Caco-2 (cell line): Measurements from ENCODE around the gene OR6Y1. TPM values are rescaled to one million over a fixed set of nuclear protein-coding genes. Genes with fewer than 3 reads are reported as not detected.

Experiments used
- BruUV-seq: library from RNA; stranded (reverse); fragments of 400-500 nt; replicated peaks from 2 replicates; lab custom pipeline; 2021; lab: Mats Ljungman, UMichigan
- CTCF ChIA-PET: fragments of 300-600 bp; sonication (Branson Sonifier 250); formaldehyde crosslinking; loops from one replicate; lab custom pipeline; 2022; ENCODE audit warnings: antibody characterized with exemption; lab: Charles Lee
- POLR2A ChIA-PET: fragments of 300-600 bp; sonication (Branson Sonifier 250); formaldehyde crosslinking; loops from one replicate; lab custom pipeline; 2022; ENCODE audit warnings: antibody characterized with exemption; lab: Charles Lee
- DNase-seq, 2 experiments: peaks; one replicate each; pipeline versions ENCODE4 v3.0.0 to v3.0.0-alpha.2; 2020 to 2022
- H3K27me3 ChIP-seq: replicated peaks from 2 replicates; pipeline ENCODE4 v1.6.0; 2011; ENCODE audit warnings: low read length; ENCODE audit not compliant: control insufficient read depth, insufficient read depth
- H3K36me3 ChIP-seq: 2 replicates; pipeline ENCODE4 v1.5.1; 2011; ENCODE audit warnings: low read length; ENCODE audit not compliant: control insufficient read depth, insufficient read depth
- H3K4me1 ChIP-seq: fragments of 250-450 bp; sonication (Bioruptor Pico); 2 replicates; pipeline ENCODE4 v1.5.1; 2020; ENCODE audit warnings: mild to moderate bottlenecking
- H3K4me3 ChIP-seq: 2 replicates; pipeline ENCODE4 v1.5.1; 2011; ENCODE audit warnings: low read depth, mild to moderate bottlenecking, control low read depth, low read length
- H3K9me3 ChIP-seq: fragments of 250-450 bp; sonication (Bioruptor Pico); 2 replicates; pipeline ENCODE4 v1.5.1; 2020; ENCODE audit warnings: mild to moderate bottlenecking, moderate library complexity
- H3K27ac Mint-ChIP-seq: one replicate; pipeline ENCODE4 v1.8.0; 2022; ENCODE audit warnings: mixed read lengths; ENCODE audit not compliant: unreplicated experiment
- H3K27me3 Mint-ChIP-seq: one replicate; pipeline ENCODE4 v1.8.0; 2022; ENCODE audit warnings: mixed read lengths; ENCODE audit not compliant: insufficient read depth, unreplicated experiment
- H3K36me3 Mint-ChIP-seq: one replicate; pipeline ENCODE4 v1.8.0; 2022; ENCODE audit warnings: mild to moderate bottlenecking, mixed read lengths; ENCODE audit not compliant: insufficient read depth, unreplicated experiment
- H3K4me1 Mint-ChIP-seq: one replicate; pipeline ENCODE4 v1.8.0; 2022; ENCODE audit warnings: low read depth, mixed read lengths; ENCODE audit not compliant: unreplicated experiment
- H3K4me3 Mint-ChIP-seq: one replicate; pipeline ENCODE4 v1.8.0; 2022; ENCODE audit warnings: mild to moderate bottlenecking, moderate library complexity, mixed read lengths; ENCODE audit not compliant: unreplicated experiment
- H3K9me3 Mint-ChIP-seq: one replicate; pipeline ENCODE4 v1.8.0; 2022; ENCODE audit warnings: mixed read lengths; ENCODE audit not compliant: unreplicated experiment
- CTCF ChIP-seq, 2 experiments: fragments of 200-600 bp in 1 of 2; IDR thresholded peaks; 1 replicate in 1 of 2; 2 replicates in 1 of 2; pipeline versions ENCODE4 v1.5.1 to v1.8.0; 2011 to 2022; ENCODE audit warnings: antibody characterized with exemption in 1 of 2, control low read depth in 1 of 2, inconsistent platforms in 1 of 2, low read depth in 1 of 2, low read length in 1 of 2, mild to moderate bottlenecking in 1 of 2, moderate library complexity in 1 of 2; ENCODE audit not compliant: insufficient read depth in 1 of 2, severe bottlenecking in 1 of 2, unreplicated experiment in 1 of 2
- intact Hi-C: fragments of 100-400 bp; cut with micrococcal nuclease; formaldehyde crosslinking; loops from one replicate; pipeline ENCODE4 v1.10.0; 2022; ENCODE audit not compliant: unreplicated experiment
- total RNA-seq: library from RNA; stranded (reverse); gene quantifications from 2 replicates; pipeline ENCODE4 v1.2.3, GENCODE V29; 2022

OR6Y1 gene
- total RNA-seq, 1 experiment from 2014 or later: not detected

- Histone ChIP-seq H3K36me3 (no peaks in the 10 kb centered on the region), H3K4me3 (no peak overlapping the region), H3K4me1 (no peaks in the 10 kb centered on the region), H3K27me3 (no peaks in the 10 kb centered on the region), H3K9me3 (no peaks in the 10 kb centered on the region)
- intact Hi-C loops: no loop called here
- POLR2A ChIA-PET: no interaction called here
- CTCF ChIA-PET: no interaction called here
- Mint-ChIP-seq H3K4me3 (no peak overlapping the region), H3K36me3 (no peaks in the 10 kb centered on the region), H3K27me3 (no peaks in the 10 kb centered on the region), H3K27ac (no peak overlapping the region), H3K9me3 (no peaks in the 10 kb centered on the region), H3K4me1 (no peaks in the 10 kb centered on the region)
- DNase-seq: no peak
- no peak for TF ChIP-seq CTCF (IDR thresholded peaks at IDR 0.05; ENCODE audit: insufficient read depth in 1 of 2, low read depth in 1 of 2, low read length in 1 of 2, severe bottlenecking in 1 of 2, unreplicated experiment in 1 of 2)
- no TSS peak for BruUV-seq
These were observed 9.6 kb upstream of the OR6Y1 start for GRCh38 chr1:158563853-158564252.

- no TSS peak for BruUV-seq
- H3K27me3 Mint-ChIP-seq: no peaks in the 10 kb centered on the region
- H3K36me3 ChIP-seq: no peaks in the 10 kb centered on the region
- no peaks in the 10 kb centered on the region for H3K4me1 Mint-ChIP-seq
- ChIA-PET CTCF (no interaction called here), POLR2A (no interaction called here)
- intact Hi-C loops: no loop called here
- H3K27me3 ChIP-seq: no peaks in the 10 kb centered on the region
- no peaks in the 10 kb centered on the region for H3K4me1 ChIP-seq
- no peak for TF ChIP-seq CTCF (IDR thresholded peaks at IDR 0.05; ENCODE audit: insufficient read depth in 1 of 2, low read depth in 1 of 2, low read length in 1 of 2, severe bottlenecking in 1 of 2, unreplicated experiment in 1 of 2)
- no peak overlapping the region for H3K4me3 Mint-ChIP-seq
- no peak overlapping the region for H3K27ac Mint-ChIP-seq
- H3K4me3 ChIP-seq: no peak overlapping the region
- H3K9me3 ChIP-seq: no peaks in the 10 kb centered on the region
- H3K9me3 Mint-ChIP-seq: no peaks in the 10 kb centered on the region
- no peak for DNase-seq
- no peaks in the 10 kb centered on the region for H3K36me3 Mint-ChIP-seq
These were observed 5.5 kb upstream of the OR6Y1 start for GRCh38 chr1:158559696-158560095.

- DNase-seq: no peak
- no peaks in the 10 kb centered on the region for H3K9me3 Mint-ChIP-seq
- Histone ChIP-seq H3K36me3 (no peaks in the 10 kb centered on the region), H3K4me1 (no peaks in the 10 kb centered on the region), H3K9me3 (no peaks in the 10 kb centered on the region), H3K4me3 (no peak overlapping the region), H3K27me3 (no peaks in the 10 kb centered on the region)
- no peak for TF ChIP-seq CTCF (IDR thresholded peaks at IDR 0.05; ENCODE audit: insufficient read depth in 1 of 2, low read depth in 1 of 2, low read length in 1 of 2, severe bottlenecking in 1 of 2, unreplicated experiment in 1 of 2)
- no peaks in the 10 kb centered on the region for H3K4me1 Mint-ChIP-seq
- intact Hi-C loops: no loop called here
- no peaks in the 10 kb centered on the region for H3K27me3 Mint-ChIP-seq
- ChIA-PET CTCF (no interaction called here), POLR2A (no interaction called here)
- H3K27ac Mint-ChIP-seq: no peak overlapping the region
- no peak overlapping the region for H3K4me3 Mint-ChIP-seq
- no peaks in the 10 kb centered on the region for H3K36me3 Mint-ChIP-seq
- no TSS peak for BruUV-seq
These were observed 1.9 kb downstream of the OR6Y1 start for GRCh38 chr1:158552296-158552695.
